ENCODE measurements around the gene ST7. TPM values are rescaled to one million over a fixed set of nuclear protein-coding genes. Genes with fewer than 3 reads are reported as not detected.

The ST7 gene
- total RNA-seq, 1 experiment from 2014 or later = 19.4 TPM

- DNase-seq (ENCODE audit: low spot score) = no peak
These were observed 236.8 kb downstream of the ST7 start for GRCh38 chr7:117190104-117190503.

- no peak for DNase-seq (ENCODE audit: low spot score)
These were observed 237.6 kb downstream of the ST7 start for GRCh38 chr7:117190746-117191435.

DNA sequence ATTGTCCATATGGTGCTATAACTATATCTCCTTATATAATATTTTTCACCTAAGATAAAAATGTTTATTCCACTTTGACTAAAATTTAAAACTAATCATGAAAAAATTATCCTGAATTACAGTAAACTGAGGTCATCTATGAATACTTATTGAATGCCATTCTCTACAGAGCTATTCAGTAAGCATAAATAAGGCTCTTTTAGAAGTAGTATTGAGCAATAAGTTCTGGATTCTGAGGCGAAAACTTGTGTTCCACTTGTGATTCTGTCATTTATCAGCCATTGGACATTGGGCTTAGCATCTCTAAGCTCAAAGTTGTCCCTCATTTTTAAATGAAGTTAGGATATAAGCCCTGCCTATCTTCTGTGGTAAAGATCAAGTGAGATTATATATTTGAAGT lies 238.8 kb downstream of the ST7 start:
- DNase-seq (ENCODE audit: low spot score) = no peak

DNA sequence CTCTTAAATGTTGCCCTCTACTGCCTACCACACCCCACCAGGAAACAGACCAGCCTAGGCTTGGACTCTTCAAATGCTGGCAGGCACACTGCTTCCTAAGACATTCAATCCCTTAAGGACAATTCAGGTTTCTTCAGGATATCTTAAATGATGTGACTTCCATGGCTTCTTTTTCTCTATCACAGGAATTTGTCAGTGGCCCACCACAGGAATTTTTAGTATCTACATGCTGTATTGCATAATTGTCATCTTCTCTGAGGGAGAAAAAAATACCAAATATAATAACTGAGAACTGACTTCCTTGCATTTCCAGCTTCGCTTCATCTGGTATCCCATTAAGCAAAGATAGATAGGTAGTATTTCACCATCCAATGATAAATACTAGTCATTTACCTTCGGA lies 240.3 kb downstream of the ST7 start:
- no peak for DNase-seq (ENCODE audit: low spot score)

DNA sequence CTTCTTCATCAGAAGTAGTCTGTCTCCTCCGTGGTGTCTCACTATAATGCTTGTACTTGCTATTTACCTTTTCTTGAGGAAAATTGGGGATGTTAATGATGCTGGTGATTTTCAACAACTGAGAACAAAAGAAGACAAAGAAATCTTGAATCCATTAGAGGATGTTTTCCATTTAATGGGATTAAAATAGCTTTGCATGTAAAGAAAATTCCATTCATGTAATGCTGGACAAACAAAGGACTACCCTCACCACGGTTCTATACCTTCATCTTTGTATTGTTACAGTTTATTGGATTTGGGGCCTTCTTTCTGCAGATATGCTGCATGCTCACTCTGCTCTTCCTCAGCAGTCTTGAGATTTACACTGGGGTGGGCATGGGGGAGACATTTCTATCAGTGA lies 241.1 kb downstream of the ST7 start:
- no peak for DNase-seq (ENCODE audit: low spot score)

GRCh38 chr7:117195361-117196029 lies 242.2 kb downstream of the ST7 start:
- no peak for DNase-seq (ENCODE audit: low spot score)

DNA sequence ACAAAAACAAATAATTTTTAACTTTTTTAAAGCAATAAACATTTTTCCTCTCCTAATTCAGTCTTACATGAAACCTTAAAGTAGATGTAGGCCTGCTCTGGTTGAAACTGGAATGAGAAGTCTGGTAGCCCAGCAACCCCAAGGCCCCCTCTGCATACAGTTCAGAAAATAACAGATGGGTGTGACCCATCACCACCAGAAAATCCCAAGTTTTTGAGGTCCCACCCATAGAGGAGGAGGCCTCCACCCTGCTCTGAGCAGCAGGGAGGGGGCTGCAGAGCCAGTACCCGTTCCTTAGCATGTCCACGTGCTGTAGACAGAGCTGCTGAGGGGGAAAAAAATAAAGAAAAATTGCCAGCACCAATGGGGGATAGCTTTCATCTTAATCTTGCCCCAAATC lies 246.8 kb downstream of the ST7 start:
- no peak for DNase-seq (ENCODE audit: low spot score)

DNA sequence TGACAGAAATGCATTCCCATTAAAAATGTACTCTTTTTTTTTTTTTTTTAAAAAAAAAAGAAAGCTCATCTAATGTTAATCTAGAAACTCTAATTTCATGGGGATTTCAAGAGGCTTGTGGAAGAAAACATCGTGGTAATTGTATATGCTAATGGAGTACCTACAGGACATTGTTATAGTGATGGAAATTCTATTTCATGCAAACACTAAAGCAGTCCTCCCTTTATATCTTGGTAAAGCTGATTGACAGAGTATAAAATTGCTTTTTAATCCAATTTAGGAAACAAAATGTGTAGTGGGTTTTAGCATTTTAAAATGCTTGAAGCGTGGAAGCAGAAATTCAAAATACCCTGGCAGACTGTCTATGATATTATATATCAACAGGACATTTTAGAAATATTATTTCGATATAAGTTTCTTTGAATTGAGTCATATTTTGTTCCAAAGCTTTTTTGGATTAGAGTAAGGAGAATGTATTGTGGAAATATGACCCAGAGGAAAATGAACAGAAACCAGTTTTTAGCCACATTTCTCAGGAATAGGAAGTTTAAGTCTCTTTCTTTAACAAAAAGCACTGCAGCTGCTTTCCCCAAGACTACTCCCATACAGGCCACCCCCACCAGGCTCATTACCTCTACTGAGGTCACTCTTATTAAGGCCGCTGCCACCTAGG lies 247.6 kb downstream of the ST7 start:
- no peak for DNase-seq (ENCODE audit: low spot score)

DNA sequence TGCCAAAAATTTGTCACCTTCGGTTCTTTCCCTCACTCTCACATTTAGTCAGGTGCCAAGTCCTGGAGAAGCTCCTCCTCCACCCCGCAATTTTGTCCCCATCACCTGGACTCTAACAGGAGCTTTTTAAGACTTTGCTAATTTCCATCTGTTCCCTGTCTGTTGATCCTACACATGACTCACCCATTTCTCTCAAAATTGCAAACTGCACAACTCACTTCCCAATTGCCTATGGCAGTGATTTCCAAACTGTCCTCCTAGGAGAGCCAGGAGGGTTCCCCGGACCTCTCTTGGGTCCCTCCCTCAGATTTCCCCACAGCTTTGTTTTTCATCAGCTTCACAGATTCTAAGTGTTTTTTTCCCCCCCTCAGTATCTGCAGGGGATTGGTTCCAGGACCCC lies 249.2 kb downstream of the ST7 start:
- DNase-seq (ENCODE audit: low spot score) = no peak

DNA sequence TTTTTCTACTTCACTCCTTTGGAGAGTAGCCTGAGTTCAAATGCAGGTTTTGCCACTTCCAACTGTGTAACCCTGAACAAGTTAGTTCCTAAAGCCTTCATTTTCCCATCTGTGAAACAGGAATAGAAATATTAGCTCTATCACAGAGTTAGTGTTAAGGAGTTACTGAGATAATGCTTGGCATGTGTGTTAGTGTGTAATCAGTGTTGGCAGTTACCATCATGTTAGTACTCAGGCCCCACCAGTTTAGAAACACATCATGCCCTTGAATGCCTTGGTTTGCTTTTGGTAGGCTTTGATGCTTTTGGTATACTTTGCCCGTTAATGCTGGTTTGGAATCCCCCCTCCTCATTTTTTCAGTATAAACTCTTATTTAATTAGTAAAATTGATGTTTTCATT lies 249.9 kb downstream of the ST7 start:
- DNase-seq (ENCODE audit: low spot score) = no peak

DNA sequence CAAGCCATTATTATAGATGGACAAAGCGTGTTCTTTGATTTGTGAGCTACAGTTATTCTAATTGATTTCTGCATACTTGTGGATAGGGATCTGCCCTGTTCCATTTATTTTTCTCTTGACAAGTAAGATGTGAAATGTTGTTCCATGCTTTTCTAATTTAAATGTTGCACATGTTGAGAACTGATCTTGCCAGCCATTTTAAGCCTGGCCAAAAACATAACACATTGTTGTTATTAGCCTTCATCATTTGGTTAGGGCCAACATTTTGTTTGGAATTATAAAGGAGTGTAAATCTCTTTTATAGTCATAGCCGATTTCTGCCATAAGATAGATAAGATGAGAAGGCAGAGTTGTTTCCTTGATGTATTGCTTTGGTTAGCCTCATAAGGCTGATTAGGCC lies 252.6 kb downstream of the ST7 start:
- no peak for DNase-seq (ENCODE audit: low spot score)

DNA sequence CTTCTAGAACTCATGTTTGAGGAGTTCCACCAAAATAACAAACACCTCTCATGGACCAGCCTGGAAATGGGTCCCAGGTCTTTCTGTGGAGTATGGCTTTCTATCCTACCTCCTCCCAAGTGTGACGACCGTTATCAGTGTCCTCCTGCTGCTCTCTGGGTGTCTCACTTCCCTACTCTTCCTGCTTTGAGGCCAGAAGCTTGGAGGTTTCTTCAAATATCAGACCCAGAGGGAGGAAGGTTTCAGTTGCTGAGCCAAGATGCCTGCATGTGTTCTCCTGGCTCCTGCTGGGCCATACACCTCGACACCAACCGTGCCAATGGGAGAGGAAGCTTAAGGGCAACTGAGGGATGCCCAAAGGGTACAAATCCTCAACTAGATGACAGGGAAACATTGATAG lies 255.0 kb downstream of the ST7 start:
- no peak for DNase-seq (ENCODE audit: low spot score)

DNA sequence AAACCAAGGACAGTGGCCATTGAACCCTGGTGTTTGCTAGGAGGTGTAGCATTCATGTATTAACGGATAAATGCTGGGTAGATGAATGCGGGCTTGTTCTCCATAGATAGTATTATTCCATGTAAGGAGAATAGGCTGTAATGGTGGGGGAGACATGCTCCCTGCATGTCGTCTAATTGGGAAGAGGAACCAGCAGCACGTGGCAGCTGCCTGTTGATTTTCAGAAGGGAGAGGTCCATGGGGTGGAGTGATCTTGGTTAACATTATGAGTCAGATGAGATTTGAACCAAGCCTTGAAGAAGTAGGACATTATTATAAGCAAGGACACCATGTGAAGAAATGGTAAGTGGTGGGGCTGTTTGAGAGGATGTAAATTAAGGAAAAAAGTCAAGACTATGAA lies 257.1 kb downstream of the ST7 start:
- no peak for DNase-seq (ENCODE audit: low spot score)

GRCh38 chr7:117210908-117211307 lies 257.6 kb downstream of the ST7 start:
- DNase-seq (ENCODE audit: low spot score) = no peak

GRCh38 chr7:117211614-117212013 lies 258.3 kb downstream of the ST7 start:
- DNase-seq (ENCODE audit: low spot score) = no peak

GRCh38 chr7:117212969-117213877 lies 259.9 kb downstream of the ST7 start:
- DNase-seq (ENCODE audit: low spot score) = peak; percentile 83

DNA sequence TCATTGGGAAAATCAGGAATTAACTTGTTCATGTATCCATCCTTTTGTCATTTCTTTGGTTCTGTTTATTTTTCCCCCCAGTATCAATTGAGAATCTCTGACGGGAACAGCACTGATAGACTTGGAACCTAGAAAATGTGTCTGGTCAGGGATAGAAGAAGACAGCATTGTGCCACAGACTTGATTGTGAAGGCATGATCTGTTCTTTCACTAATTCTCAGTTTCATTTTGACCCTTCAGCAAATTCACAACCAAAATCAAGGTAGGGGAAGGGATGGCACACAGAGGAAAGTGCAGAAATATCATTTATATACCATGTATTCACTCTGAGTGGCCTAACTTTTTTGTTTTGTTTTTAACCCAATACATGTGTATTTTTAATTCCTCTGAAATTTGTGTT lies 262.7 kb downstream of the ST7 start:
- DNase-seq (ENCODE audit: low spot score) = no peak

DNA sequence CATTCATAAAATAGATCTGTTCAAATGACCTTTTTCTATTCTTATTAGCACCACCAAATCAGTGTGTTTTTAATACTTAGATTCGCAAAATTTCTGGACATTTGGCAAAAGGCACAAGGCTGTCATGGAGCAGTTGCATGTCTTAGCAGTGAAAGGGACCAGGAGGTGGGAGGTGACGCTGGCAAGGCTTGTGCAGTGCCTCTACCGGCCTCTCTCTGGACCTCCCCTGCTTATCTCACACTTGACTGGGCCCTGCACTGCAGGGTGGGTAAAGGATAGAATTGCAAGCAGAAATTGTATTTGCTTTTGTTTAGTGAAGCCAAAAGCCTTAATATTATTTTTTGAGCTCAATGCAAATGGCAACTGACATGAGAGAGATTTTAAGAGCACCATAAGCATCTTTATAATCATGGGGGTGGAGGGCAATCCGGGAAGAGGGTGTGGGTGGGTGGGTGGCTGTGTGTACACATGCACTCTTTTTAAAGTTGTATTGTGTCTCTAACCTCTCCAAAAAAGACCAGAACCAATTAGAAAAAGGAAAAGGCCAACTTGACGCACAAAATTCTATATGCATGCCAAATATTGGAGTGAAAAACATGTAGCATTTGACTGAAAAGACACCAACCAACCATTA lies 263.3 kb downstream of the ST7 start:
- no peak for DNase-seq (ENCODE audit: low spot score)

DNA sequence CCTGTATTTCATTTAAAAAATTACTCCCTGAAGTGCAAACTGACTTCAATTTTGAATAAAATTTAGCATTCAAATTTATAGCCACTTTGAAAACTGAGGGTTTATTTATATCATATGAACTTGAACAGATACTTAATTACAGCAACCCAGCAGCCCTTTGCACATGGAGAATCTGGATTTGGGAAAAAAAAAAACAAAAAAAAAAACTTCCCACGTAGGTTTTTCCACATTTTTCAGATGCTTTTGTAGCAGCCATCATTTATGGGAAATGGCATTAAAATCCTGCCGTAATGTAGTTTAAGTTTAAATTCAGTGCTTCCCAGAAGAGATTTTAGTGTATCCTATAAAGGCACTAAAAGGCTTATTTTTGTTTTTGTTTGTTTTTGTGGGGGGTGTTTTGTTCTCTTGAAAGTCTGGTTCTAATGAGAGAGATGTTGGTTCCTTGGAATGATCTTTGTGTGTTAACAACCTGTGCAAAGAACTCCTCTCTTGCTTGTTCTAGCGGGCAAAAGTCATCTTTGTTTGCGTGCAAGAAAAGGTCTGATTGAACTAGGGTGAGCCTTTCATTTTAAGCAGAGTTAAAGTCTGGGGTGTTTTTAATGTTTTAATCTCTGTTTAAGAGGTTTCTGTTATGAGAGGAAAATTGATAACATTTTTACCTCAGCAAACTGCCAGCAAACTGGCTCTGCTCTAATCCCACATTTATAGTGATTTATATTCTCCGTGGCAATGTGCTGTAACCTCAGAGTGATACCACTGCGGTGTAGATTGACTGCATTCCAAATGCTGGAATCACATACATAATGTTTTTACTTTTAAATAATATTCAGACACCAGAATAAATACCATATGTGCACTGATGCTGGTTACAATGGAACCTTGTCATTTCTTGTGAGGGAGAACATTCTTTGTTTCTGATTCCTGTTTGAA lies 264.1 kb downstream of the ST7 start:
- no peak for DNase-seq (ENCODE audit: low spot score)

GRCh38 chr7:117218700-117219099 lies 265.4 kb downstream of the ST7 start:
- no peak for DNase-seq (ENCODE audit: low spot score)
